ENCODE measurements around the gene ANKRD31.
"Not testable (repeated sequence)": the region's sequence is repeated elsewhere in the genome, so short reads cannot be mapped to it uniquely, and the experiment has no call there.

Gene ANKRD31

DNA sequence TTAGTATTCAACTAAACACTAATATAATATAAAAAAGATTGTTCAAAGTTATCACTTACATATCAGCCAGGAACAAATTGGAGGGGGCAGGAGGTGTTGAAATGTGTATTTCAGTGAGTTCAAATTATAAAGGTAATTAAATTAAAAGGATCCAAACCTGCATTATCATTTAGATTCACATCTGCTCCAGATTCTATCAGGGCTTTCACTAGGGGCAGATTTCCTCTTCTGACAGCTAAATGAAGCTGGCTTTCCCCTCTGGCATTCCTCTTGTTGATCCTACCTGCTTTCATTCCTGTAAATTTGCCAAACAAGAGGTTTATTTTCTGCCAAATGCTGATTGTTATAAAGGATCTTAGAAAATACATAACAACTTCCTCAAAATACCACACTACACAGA lies 98.0 kb downstream of the ANKRD31 start:
- DNase-seq, result no peak

GRCh38 chr5:75130818-75131349 lies 105.8 kb downstream of the ANKRD31 start:
- no peak for DNase-seq

DNA sequence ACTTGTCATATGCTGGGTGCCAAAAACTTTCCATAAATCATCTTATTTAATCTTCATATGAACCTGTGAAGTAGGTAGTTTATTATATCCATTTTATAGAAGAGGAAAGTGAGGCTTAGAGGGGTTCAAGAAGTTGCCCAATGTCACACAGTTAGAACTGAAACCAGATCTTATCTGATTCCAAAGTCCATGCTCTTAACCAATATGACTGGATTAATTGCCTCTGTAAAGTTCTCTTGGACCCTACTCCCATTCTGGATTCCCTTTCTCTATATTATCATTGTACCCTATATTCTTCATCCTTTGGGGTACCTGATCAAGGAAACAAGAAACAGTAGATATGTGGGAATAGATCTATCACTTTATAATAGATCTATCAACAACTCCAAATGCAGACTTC lies 119.8 kb downstream of the ANKRD31 start:
- DNase-seq, result no peak

DNA sequence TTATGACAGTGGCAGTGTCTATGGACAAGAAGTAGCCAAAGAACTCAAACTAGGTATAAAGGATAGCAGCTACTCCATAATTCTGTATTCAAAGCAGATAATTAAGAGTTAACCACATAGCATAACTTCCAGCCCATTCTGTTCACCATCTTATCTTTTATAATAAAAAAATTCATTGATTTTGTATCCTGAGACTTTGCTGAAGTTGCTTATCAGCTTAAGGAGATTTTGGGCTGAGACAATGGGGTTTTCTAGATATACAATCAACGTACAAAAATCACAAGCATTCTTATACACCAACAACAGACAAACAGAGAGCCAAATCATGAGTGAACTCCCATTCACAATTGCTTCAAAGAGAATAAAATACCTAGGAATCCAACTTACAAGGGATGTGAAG lies 122.4 kb downstream of the ANKRD31 start:
- DNase-seq, result not testable (repeated sequence)

GRCh38 chr5:75113354-75114113 lies 123.1 kb downstream of the ANKRD31 start:
- no peak for DNase-seq

GRCh38 chr5:75108931-75109596 lies 127.6 kb downstream of the ANKRD31 start:
- no peak for DNase-seq

GRCh38 chr5:75108515-75108914 lies 128.2 kb downstream of the ANKRD31 start:
- no peak for DNase-seq

DNA sequence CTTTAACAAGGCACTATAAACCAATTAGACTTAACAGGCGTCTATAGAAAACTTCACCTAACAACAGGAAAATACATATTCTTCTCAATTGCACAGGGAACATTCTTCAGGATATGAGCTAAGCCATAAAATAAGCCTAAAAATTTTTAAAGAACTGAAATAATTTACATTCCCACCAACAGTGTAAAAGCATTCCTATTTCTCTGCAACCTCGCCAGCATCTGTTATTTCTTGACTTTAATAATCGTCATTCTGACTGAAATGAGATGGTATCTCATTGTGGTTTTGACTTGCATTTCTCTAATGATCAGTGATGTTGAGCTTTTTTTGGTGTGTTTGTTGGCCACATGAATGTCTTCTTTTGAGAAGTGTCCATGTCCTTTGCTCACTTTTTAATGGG lies 140.7 kb downstream of the ANKRD31 start:
- DNase-seq, result not testable (repeated sequence)

DNA sequence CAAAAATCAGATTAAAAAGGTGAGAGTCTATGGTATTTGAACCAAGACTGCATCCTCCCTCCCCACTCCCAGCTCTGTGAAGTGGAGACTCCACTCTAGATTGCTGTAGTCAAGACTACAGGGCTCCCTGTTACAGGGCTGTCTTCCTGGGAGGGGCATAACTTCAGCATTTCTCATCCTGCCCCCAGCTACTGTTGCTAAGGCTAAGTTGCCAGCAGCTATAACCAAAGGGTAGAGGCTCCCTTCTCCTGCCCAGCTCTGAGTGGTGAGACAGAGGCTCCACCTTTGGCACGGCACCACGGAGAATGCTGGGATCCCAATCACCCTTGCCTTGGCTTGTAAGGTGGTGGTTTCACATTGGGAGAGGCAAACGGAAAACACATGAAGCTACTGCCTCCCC lies 145.1 kb downstream of the ANKRD31 start:
- DNase-seq, result no peak

DNA sequence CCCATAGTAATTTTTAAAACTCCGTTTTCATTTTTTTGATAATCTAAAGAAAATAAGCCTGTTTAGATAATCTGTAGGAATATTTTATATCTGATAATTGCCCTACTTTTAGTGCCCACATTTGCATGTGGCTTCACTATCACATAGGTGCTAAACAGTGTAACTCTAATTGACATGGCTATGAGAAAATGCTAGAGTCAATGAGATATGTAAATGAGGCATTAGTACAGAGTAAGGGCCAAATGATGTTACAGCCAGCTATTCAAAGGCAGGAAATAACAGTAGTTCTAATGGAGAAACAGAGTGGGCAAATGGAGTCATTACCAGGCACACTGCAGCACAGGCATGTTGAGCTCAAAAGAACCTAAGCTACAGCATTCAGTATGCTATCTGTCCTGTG lies 147.0 kb downstream of the ANKRD31 start:
- DNase-seq, result no peak

- no peak for DNase-seq
These were observed 147.5 kb downstream of the ANKRD31 start for GRCh38 chr5:75089137-75089536.

DNA sequence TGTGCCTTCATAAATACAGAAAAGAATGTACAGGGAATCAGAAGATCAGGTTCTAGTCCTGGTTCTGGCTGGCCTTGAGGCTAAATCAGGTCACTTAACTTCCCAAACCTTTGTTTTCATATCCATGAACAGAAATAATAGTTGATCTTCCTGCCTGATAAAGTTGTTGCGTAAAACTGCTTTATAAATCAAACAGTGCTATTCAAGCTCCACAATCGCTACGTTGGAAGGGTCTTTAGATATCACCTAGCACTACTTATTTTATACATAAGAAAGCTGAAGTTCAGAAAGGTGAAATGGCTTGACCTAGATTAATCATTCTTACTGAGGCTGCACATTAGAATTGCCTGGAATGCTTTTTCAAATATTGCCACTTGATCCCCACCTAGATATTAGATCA lies 148.0 kb downstream of the ANKRD31 start:
- no peak for DNase-seq

DNA sequence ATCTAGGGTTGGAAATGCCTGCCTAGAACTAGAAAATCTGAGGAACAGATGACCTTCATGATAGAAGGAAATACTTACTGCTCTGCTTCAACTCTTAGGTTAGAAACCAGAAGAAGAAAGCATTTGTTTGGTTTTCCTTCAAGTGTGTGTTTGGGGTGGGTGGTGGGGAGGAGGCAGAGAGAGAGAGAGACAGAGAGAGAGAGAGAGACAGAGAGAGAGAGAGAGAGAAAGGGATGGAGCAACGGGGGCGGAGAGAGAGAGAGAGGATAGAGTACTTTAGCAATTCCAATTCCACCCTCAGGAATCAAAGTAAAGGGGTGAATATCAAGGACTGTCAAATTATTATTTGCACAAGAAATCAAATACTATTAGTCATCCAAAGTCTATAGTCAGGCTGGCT lies 155.2 kb downstream of the ANKRD31 start:
- no peak for DNase-seq

DNA sequence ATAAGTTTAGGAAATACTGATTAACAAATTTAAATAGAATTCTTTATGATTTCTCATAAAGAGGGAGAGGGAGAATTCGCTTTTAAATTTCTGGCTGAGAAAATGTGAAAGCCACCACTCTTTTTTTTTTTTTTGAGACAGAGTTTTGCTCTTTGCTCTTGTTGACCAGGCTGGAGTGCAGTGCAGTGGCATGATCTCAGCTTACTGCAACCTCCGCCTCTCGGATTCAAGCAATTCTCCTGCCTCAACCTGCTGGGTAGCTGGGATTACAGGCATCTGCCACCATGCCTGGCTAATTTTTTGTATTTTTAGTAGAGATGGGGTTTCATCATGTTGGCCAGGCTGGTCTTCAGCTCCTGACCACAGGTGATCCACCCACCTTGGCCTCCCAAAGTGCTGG lies 157.3 kb downstream of the ANKRD31 start:
- DNase-seq, result not testable (repeated sequence)

- no peak for DNase-seq
These were observed 158.7 kb downstream of the ANKRD31 start for GRCh38 chr5:75078027-75078426.

GRCh38 chr5:75072061-75072460 lies 164.6 kb downstream of the ANKRD31 start:
- no peak for DNase-seq

DNA sequence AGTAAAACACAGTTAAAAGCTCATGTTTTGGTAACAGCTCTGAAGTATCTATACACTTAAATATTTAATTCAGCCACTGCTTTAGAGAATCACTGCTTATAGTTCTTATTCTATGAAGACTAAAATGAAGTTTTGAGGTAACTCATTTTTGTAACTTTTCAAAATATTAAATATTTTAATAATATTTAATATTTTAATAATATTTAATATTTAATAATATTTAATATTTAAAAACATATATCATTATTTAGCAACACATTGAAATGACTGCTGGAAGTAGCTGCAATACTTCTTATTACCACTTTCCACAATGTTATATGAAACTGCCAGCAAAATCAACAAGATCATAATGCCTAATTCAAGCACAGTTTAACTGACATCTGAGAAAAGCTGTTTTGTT lies 165.6 kb downstream of the ANKRD31 start:
- no peak for DNase-seq

- no peak for DNase-seq
These were observed 169.2 kb downstream of the ANKRD31 start for GRCh38 chr5:75067434-75067833.

DNA sequence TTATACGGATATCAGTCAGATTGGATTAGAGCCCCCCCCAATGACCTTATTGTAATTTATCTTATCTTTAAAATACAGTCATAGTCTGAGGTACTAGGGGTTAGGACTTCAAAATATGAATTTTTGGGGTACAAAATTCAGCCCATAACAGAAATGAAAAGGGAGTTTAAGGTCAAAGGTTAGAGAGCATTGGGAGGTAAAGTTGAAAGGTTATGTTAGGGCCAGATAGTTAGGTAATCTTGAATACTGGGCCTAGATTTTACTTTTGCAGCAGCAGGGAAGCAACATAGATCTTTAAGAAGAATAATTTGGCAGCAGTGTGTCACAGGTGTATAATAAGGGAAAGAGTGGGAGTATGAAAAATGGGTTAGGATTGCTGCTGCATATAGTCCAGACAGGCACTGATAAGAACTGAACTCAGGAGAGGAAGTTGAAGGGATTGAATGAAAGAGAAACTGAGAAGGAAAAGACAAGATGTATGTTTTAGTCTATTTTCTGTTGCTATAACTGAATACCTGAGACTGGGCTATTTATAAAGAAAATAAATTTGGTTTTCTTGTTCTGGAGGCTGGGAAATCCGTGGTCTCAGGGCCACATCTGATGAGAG lies 173.7 kb downstream of the ANKRD31 start:
- DNase-seq, result no peak

DNA sequence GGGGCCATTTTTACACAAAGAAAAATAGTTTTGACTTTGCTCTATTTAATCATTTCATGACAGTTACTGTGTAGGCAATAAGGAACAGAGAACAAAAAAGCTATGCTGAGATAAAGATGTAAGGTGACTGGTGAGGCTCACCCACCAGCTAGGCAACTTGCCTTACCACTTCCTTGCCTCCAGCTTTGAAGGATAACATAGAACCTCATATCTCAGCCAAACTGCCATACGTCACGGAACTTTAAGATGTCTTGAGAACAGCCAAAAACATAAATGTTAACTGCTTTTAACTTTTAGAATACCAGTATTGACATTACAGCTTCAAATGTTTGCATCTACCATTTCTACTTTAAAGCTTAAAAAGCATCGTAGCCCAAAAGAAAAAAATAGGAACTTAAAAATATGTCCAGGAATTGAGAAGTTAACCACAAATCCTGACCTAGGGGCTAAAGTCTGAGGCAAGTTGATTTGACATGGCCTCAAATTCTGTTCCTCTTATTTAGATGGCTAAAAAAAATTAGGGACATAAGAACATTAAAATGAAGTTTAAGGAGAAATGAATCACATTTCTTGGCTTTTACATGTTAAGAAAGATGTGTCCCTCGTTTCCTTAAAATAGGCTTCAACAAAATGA lies 176.6 kb downstream of the ANKRD31 start:
- no peak for DNase-seq

DNA sequence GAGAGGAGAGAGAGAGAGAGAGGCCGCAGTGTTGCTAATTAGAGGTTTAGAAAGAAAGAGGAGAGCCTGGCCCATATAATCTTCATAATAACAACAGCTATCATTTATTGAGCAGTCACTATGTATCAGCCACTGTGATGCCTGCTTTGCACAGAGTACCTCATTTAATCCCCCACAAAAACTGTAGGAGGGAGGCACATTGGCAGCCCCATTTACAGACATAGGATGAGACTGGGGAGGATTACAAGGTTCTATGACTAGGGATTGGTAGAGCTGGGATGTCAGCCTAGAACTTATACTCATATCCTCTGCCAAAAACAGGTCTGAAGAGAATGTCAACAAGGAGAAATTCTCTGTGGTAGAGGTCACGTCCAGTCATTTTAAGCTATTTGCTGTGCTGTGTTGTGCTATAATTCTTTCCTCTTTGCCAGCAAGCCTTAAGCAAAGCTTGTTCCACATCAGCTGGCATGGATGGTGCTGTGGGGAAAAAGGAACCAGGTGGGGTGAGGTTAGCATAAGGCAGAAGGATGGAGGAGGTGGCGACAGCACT lies 177.6 kb downstream of the ANKRD31 start:
- no peak for DNase-seq

DNA sequence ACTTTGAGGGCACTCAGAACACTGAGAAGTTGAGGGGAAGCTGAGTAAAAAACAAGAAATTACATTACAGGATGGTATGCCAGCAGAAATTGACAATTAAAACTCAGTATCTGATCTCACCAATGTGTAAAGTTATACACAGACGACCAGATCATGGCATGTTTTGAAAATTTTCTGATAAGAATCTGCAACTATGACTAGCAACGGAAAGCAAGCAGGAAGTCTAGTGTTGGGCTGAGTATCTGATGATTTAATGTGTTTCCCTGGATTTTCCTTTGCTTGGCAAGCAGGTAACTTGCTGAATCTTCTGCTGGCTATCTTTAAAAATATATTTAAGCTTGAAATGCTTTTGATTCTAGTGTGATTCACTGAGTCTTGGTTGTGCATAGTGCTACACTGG lies 179.1 kb downstream of the ANKRD31 start:
- DNase-seq, result no peak

DNA sequence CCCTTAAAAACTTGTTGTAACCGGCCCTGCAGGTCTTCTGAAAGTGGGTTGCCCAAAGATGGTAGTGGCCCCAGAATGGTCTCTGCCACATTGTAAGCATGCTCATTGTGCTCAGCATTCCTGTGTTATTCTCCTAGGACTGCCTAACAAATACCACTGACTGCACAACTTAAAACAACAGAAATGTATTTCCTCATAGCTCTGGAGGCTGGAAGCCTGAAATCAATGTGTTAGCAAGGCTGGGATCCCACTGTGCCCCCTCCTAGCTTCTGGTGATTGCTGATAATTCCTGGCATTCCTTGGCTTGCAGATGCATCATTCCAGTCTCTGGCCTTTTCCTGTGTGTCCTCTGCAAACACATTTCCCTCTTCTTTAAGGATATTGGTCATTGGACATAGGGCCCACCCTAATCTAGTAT lies 180.9 kb downstream of the ANKRD31 start:
- no peak for DNase-seq
